HCT116 (cell line): Measurements from ENCODE around the gene SRP68. TPM values are rescaled to one million over a fixed set of nuclear protein-coding genes. Genes with fewer than 3 reads are reported as not detected.

ENCODE experiments used
- ATAC-seq: fragments of 200-7000 bp; cut with Tn5 transposase; 2 replicates; pipeline ENCODE4 v1.9.1; 2020; ENCODE audit warnings: mild to moderate bottlenecking, moderate library complexity
- BruUV-seq: library from RNA; stranded (reverse); fragments of 400-500 nt; replicated peaks from 2 replicates; lab custom pipeline; 2021; lab: Mats Ljungman, UMichigan
- CTCF ChIA-PET: fragments of 300-600 bp; sonication (Branson Sonifier 250); formaldehyde crosslinking; loops from one replicate; lab custom pipeline; 2021; ENCODE audit warnings: antibody characterized with exemption; lab: Charles Lee
- POLR2A ChIA-PET: fragments of 300-600, 350-600 bp; sonication (Branson Sonifier 250); formaldehyde crosslinking; loops from one replicate; lab custom pipeline; 2021; ENCODE audit warnings: antibody characterized with exemption; lab: Charles Lee
- RAD21 ChIA-PET, 2 experiments: fragments of 300-600 bp; sonication (Branson Sonifier 250); formaldehyde crosslinking; loops; one replicate each; lab custom pipeline; 2023; ENCODE audit warnings: low total read pairs in 2 of 2; ENCODE audit not compliant: uncharacterized antibody in 2 of 2, unreplicated experiment in 2 of 2, low non-redundant PET in 1 of 2; lab: Charles Lee
- DNase-seq: peaks from one replicate; pipeline ENCODE4 v3.0.0-alpha.2; 2010; ENCODE audit warnings: low read depth, low spot score
- H2AFZ ChIP-seq: fragments of 200-600 bp; shearing (Covaris generic), sonication (generic); 2 replicates; pipeline ENCODE4 v1.6.1; 2017; ENCODE audit warnings: low read depth, mixed run types, mixed read lengths, antibody characterized with exemption, low read length; ENCODE audit not compliant: poor library complexity, severe bottlenecking
- H3K27ac ChIP-seq: 2 replicates; pipeline ENCODE4 v1.5.1; 2012; ENCODE audit warnings: low read depth, low read length
- H3K27me3 ChIP-seq: fragments of 200-600 bp; sonication (generic); 2 replicates; pipeline ENCODE4 v1.6.1; 2016; ENCODE audit warnings: mixed run types, low read length, mixed read lengths; ENCODE audit not compliant: insufficient read depth
- H3K36me3 ChIP-seq, 2 experiments: fragments of 200-500 bp in 1 of 2; fragments of 200-600 bp in 1 of 2; sonication (Bioruptor generic) in 1 of 2; sonication (generic) in 1 of 2; 2 replicates each; pipeline versions ENCODE4 v1.5.1 to v1.6.1; 2014 to 2016; ENCODE audit warnings: low read length in 2 of 2, inconsistent platforms in 1 of 2, mixed read lengths in 1 of 2, mixed run types in 1 of 2; ENCODE audit not compliant: insufficient read depth in 2 of 2, control insufficient read depth in 1 of 2
- H3K4me1 ChIP-seq, 2 experiments: fragments of 200-600 bp in 1 of 2; sonication (generic) in 1 of 2; 2 replicates each; pipeline versions ENCODE4 v1.5.1 to v1.6.1; 2012 to 2017; ENCODE audit warnings: low read length in 2 of 2, inconsistent platforms in 1 of 2, mild to moderate bottlenecking in 1 of 2, mixed read lengths in 1 of 2, mixed run types in 1 of 2, moderate library complexity in 1 of 2; ENCODE audit not compliant: insufficient read depth in 2 of 2, control insufficient read depth in 1 of 2
- H3K4me2 ChIP-seq: fragments of 200-600 bp; sonication (generic); 2 replicates; pipeline ENCODE4 v1.6.1; 2017; ENCODE audit warnings: mixed run types, low read length, mixed read lengths
- H3K4me3 ChIP-seq, 2 experiments: fragments of 200-600 bp in 1 of 2; sonication (generic) in 1 of 2; replicated peaks in 1 of 2; 2 replicates each; pipeline ENCODE4 v1.5.1; 2011 to 2016; ENCODE audit warnings: low read length in 2 of 2, control low read depth in 1 of 2, low read depth in 1 of 2, mild to moderate bottlenecking in 1 of 2, mixed read lengths in 1 of 2, mixed run types in 1 of 2
- H3K79me2 ChIP-seq: fragments of 200-600 bp; sonication (generic); 2 replicates; pipeline ENCODE4 v1.6.1; 2017; ENCODE audit warnings: mild to moderate bottlenecking, mixed run types, low read length, moderate library complexity, mixed read lengths; ENCODE audit not compliant: insufficient read depth
- H3K9ac ChIP-seq: fragments of 200-600 bp; sonication (generic); 2 replicates; pipeline ENCODE4 v1.6.1; 2016; ENCODE audit warnings: low read length, mixed read lengths
- H3K9me2 ChIP-seq: fragments of 200-600 bp; sonication (generic), shearing (Covaris generic); 2 replicates; pipeline ENCODE4 v1.6.1; 2017; ENCODE audit warnings: mixed run types, mild to moderate bottlenecking, moderate library complexity; ENCODE audit not compliant: insufficient read depth
- H3K9me3 ChIP-seq, 2 experiments: fragments of 200-500 bp in 1 of 2; fragments of 200-600 bp in 1 of 2; sonication (Bioruptor generic) in 1 of 2; sonication (generic) in 1 of 2; 2 replicates each; pipeline ENCODE4 v1.6.1; 2014 to 2017; ENCODE audit warnings: low read length in 2 of 2, mixed read lengths in 2 of 2, inconsistent platforms in 1 of 2, low read depth in 1 of 2, mild to moderate bottlenecking in 1 of 2, mixed run types in 1 of 2, moderate library complexity in 1 of 2; ENCODE audit not compliant: control insufficient read depth in 1 of 2, insufficient read depth in 1 of 2
- H4K20me1 ChIP-seq: fragments of 200-600 bp; sonication (generic), shearing (Covaris generic); 2 replicates; pipeline ENCODE4 v1.6.1; 2017; ENCODE audit warnings: mixed run types, mild to moderate bottlenecking, moderate library complexity; ENCODE audit not compliant: insufficient read depth
- CEBPB ChIP-seq: IDR thresholded peaks from 2 replicates; pipeline ENCODE4 v1.6.1; 2012; ENCODE audit warnings: low read depth
- CTCF ChIP-seq, 3 experiments: fragments of 200-600 bp in 1 of 3; sonication (generic) in 1 of 3; IDR thresholded peaks in 2 of 3; conservative IDR thresholded peaks in 1 of 3; 2 replicates each; pipeline ENCODE4 v1.5.1; 2012 to 2017; ENCODE audit warnings: low read depth in 2 of 3, low read length in 2 of 3, antibody characterized with exemption in 1 of 3, borderline replicate concordance in 1 of 3, control low read depth in 1 of 3, mild to moderate bottlenecking in 1 of 3, mixed read lengths in 1 of 3, mixed run types in 1 of 3, moderate library complexity in 1 of 3; ENCODE audit not compliant: insufficient read depth in 1 of 3
- EGR1 ChIP-seq: IDR thresholded peaks from 2 replicates; pipeline ENCODE4 v1.6.1; 2012; ENCODE audit warnings: low read depth
- EZH2phosphoT487 ChIP-seq: fragments of 200-600 bp; IDR thresholded peaks from 2 replicates; pipeline ENCODE4 v1.6.1; 2018; ENCODE audit warnings: antibody characterized with exemption, borderline replicate concordance
- FOSL1 ChIP-seq: IDR thresholded peaks from 2 replicates; pipeline ENCODE4 v1.6.1; 2012; ENCODE audit warnings: low read depth
- POLR2A ChIP-seq: IDR thresholded peaks from 2 replicates; pipeline ENCODE4 v1.7.0; 2011; ENCODE audit warnings: borderline replicate concordance; ENCODE audit not compliant: insufficient read depth, insufficient read length; ENCODE audit errors: extremely low read depth
- POLR2AphosphoS5 ChIP-seq: IDR thresholded peaks from 2 replicates; pipeline ENCODE4 v1.6.1; 2011; ENCODE audit warnings: mild to moderate bottlenecking, low read depth, low read length, moderate library complexity
- RAD21 ChIP-seq: IDR thresholded peaks from 2 replicates; pipeline ENCODE4 v1.6.1; 2012; ENCODE audit warnings: low read depth, mild to moderate bottlenecking
- SIN3A ChIP-seq: IDR thresholded peaks from 2 replicates; pipeline ENCODE4 v1.6.1; 2012; ENCODE audit warnings: low read depth
- SP1 ChIP-seq: IDR thresholded peaks from 2 replicates; pipeline ENCODE4 v1.6.1; 2012; ENCODE audit warnings: low read depth
- SRF ChIP-seq: IDR thresholded peaks from 2 replicates; pipeline ENCODE4 v1.6.1; 2012; ENCODE audit warnings: low read depth
- TCF7L2 ChIP-seq: IDR thresholded peaks from 2 replicates; pipeline ENCODE4 v1.7.0; 2011; ENCODE audit warnings: borderline replicate concordance, inconsistent platforms; ENCODE audit not compliant: insufficient read depth, insufficient read length; ENCODE audit errors: extremely low read depth
- ZFX ChIP-seq: fragments of 450-650 bp; IDR thresholded peaks from 2 replicates; pipeline ENCODE4 v1.6.1; 2017
- intact Hi-C: fragments of 100-400 bp; cut with micrococcal nuclease; formaldehyde crosslinking; loops from 2 replicates; pipeline ENCODE4 v1.10.0; 2022
- total RNA-seq: library from RNA; stranded (reverse); gene quantifications from one replicate; pipeline ENCODE4 v1.2.1, GENCODE V29; 2021; ENCODE audit not compliant: unreplicated experiment
- TF ChIP-seq, protein P1 (sequence below): IDR thresholded peaks from 2 replicates; pipeline ENCODE4 v1.6.1; 2012; ENCODE audit warnings: low read depth
- TF ChIP-seq, protein P2 (sequence below): IDR thresholded peaks from 2 replicates; pipeline ENCODE4 v1.6.1; 2011; ENCODE audit warnings: mild to moderate bottlenecking, low read length, moderate library complexity; ENCODE audit not compliant: insufficient replicate concordance; ENCODE audit errors: extremely low read depth

Gene SRP68
- total RNA-seq, 1 experiment from 2014 or later: 152 TPM

- Histone ChIP-seq H3K4me2 (no peak overlapping the region), H3K9me3 (no peaks in the 10 kb centered on the region), H4K20me1 (no peaks in the 10 kb centered on the region), H2AFZ (no peak overlapping the region), H3K4me1 (peaks cover 0 to 3% of the 10 kb centered on the region in 2 experiments; a peak in 1 of 4 replicates), H3K36me3 (peaks cover 37 to 44% of the 10 kb centered on the region in 2 experiments; a peak in 3 of 4 replicates), H3K9me2 (no peaks in the 10 kb centered on the region), H3K27me3 (no peaks in the 10 kb centered on the region), H3K27ac (peak overlapping the region; percentile 12; the same call in 1 of the 2 replicates), H3K79me2 (no peaks in the 10 kb centered on the region), H3K4me3 (no peak overlapping the region), H3K9ac (no peak overlapping the region)
- peak; percentile 46 for DNase-seq
- intact Hi-C loops: loop anchor here (1.0 to 5.0 kb wide), 5 partner anchors 58 to 285 kb away; partner anchors contain the start of gene SRP68
- TF ChIP-seq CTCF (IDR thresholded peaks at IDR 0.05 in 2 of 3, conservative IDR thresholded peaks at IDR 0.05 in 1 of 3; ENCODE audit: borderline replicate concordance in 1 of 3, insufficient read depth in 1 of 3, low read depth in 2 of 3, low read length in 2 of 3) (peak; percentile 92 to 99 (median 98)), SP1 (no peak), EZH2phosphoT487 (no peak), EGR1 (no peak), SRF (no peak), TCF7L2 (peak; percentile 51), ZFX (no peak), RAD21 (peak; percentile 98), SIN3A (no peak), FOSL1 (no peak), CEBPB (no peak), POLR2AphosphoS5 (no peak), POLR2A (no peak)
- TF ChIP-seq, protein P1, sequence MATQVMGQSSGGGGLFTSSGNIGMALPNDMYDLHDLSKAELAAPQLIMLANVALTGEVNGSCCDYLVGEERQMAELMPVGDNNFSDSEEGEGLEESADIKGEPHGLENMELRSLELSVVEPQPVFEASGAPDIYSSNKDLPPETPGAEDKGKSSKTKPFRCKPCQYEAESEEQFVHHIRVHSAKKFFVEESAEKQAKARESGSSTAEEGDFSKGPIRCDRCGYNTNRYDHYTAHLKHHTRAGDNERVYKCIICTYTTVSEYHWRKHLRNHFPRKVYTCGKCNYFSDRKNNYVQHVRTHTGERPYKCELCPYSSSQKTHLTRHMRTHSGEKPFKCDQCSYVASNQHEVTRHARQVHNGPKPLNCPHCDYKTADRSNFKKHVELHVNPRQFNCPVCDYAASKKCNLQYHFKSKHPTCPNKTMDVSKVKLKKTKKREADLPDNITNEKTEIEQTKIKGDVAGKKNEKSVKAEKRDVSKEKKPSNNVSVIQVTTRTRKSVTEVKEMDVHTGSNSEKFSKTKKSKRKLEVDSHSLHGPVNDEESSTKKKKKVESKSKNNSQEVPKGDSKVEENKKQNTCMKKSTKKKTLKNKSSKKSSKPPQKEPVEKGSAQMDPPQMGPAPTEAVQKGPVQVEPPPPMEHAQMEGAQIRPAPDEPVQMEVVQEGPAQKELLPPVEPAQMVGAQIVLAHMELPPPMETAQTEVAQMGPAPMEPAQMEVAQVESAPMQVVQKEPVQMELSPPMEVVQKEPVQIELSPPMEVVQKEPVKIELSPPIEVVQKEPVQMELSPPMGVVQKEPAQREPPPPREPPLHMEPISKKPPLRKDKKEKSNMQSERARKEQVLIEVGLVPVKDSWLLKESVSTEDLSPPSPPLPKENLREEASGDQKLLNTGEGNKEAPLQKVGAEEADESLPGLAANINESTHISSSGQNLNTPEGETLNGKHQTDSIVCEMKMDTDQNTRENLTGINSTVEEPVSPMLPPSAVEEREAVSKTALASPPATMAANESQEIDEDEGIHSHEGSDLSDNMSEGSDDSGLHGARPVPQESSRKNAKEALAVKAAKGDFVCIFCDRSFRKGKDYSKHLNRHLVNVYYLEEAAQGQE: no peak
- TF ChIP-seq, protein P2, sequence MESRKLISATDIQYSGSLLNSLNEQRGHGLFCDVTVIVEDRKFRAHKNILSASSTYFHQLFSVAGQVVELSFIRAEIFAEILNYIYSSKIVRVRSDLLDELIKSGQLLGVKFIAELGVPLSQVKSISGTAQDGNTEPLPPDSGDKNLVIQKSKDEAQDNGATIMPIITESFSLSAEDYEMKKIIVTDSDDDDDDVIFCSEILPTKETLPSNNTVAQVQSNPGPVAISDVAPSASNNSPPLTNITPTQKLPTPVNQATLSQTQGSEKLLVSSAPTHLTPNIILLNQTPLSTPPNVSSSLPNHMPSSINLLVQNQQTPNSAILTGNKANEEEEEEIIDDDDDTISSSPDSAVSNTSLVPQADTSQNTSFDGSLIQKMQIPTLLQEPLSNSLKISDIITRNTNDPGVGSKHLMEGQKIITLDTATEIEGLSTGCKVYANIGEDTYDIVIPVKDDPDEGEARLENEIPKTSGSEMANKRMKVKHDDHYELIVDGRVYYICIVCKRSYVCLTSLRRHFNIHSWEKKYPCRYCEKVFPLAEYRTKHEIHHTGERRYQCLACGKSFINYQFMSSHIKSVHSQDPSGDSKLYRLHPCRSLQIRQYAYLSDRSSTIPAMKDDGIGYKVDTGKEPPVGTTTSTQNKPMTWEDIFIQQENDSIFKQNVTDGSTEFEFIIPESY: no peak
- no TSS peak for BruUV-seq
- ChIA-PET RAD21 (interaction anchor here (0.6 to 1.4 kb wide), 5 partner anchors 13 to 265 kb away, joined by 3 to 5 read pairs (median 4); partner anchors contain the start of gene EVPL (in 1 of the 2)), CTCF (interaction anchor here (0.6 to 3.0 kb wide), 35 partner anchors 10 to 350 kb away, joined by 3 to 22 read pairs (median 4); partner anchors contain the start of genes ACOX1, CDK3, EVPL and EXOC7), POLR2A (interaction anchor here (0.6 to 1.2 kb wide), 3 partner anchors 15 to 234 kb away, joined by 3 read pairs; partner anchors contain the start of genes ACOX1 and TEN1)
- ATAC-seq: peak; percentile 94
Measured at GRCh38 chr17:76014100-76014924, 58.0 kb downstream of the SRP68 start.
